Karpas-422 (cell line): ENCODE data around the gene ACSM5. TPM values are rescaled to one million over a fixed set of nuclear protein-coding genes. Genes with fewer than 3 reads are reported as not detected.
"Not testable (repeated sequence)": the region's sequence is repeated elsewhere in the genome, so short reads cannot be mapped to it uniquely, and the experiment has no call there.

Experiments
- DNase-seq: peaks from one replicate; pipeline ENCODE4 v3.0.0-alpha.2; 2015
- H2AFZ ChIP-seq: fragments of 200-600 bp; sonication (generic); 2 replicates; pipeline ENCODE4 v1.6.1; 2014; ENCODE audit warnings: antibody characterized with exemption, low read length, mixed read lengths
- H3K27ac ChIP-seq: fragments of 200-600 bp; sonication (generic); 2 replicates; pipeline ENCODE4 v1.5.1; 2014; ENCODE audit warnings: mild to moderate bottlenecking, low read length, moderate library complexity
- H3K27me3 ChIP-seq: fragments of 200-600 bp; sonication (generic); 2 replicates; pipeline ENCODE4 v1.6.1; 2014; ENCODE audit warnings: low read length, mixed read lengths
- H3K36me3 ChIP-seq: fragments of 200-600 bp; sonication (generic); 2 replicates; pipeline ENCODE4 v1.6.1; 2014; ENCODE audit warnings: low read length, mixed read lengths; ENCODE audit not compliant: insufficient read depth
- H3K4me1 ChIP-seq: fragments of 200-600 bp; sonication (generic); 2 replicates; pipeline ENCODE4 v1.6.1; 2014; ENCODE audit warnings: mild to moderate bottlenecking, low read length, mixed read lengths
- H3K4me2 ChIP-seq: fragments of 200-600 bp; sonication (generic); 2 replicates; pipeline ENCODE4 v1.6.1; 2014; ENCODE audit warnings: low read length, low read depth, mild to moderate bottlenecking; ENCODE audit not compliant: poor library complexity, severe bottlenecking
- H3K4me3 ChIP-seq: fragments of 200-600 bp; sonication (generic); 2 replicates; pipeline ENCODE4 v1.5.1; 2014; ENCODE audit warnings: mild to moderate bottlenecking, antibody characterized with exemption, low read length, mixed read lengths
- H3K79me2 ChIP-seq: fragments of 200-600 bp; sonication (generic); 2 replicates; pipeline ENCODE4 v1.6.1; 2014; ENCODE audit warnings: mild to moderate bottlenecking, low read length, mixed read lengths
- H3K9ac ChIP-seq: fragments of 200-600 bp; sonication (generic); 2 replicates; pipeline ENCODE4 v1.6.0; 2014; ENCODE audit warnings: low read length
- H3K9me2 ChIP-seq: fragments of 200-600 bp; sonication (generic), shearing (Covaris generic); replicated peaks from 2 replicates; pipeline ENCODE4 v1.6.0; 2014; ENCODE audit warnings: mild to moderate bottlenecking, low read length, moderate library complexity; ENCODE audit not compliant: insufficient read depth
- H3K9me3 ChIP-seq: fragments of 300-700, 200-600 bp; sonication (generic); 2 replicates; pipeline ENCODE4 v1.6.1; 2014; ENCODE audit warnings: low read length, mixed read lengths
- H4K20me1 ChIP-seq: fragments of 200-600 bp; sonication (generic); 2 replicates; pipeline ENCODE4 v1.6.1; 2014; ENCODE audit warnings: mild to moderate bottlenecking, antibody characterized with exemption, low read length, low read depth; ENCODE audit not compliant: insufficient read depth
- total RNA-seq: library from RNA; depleted of rRNA; stranded (reverse); fragments of >200 nt; shearing (Covaris generic); gene quantifications from 2 replicates; pipeline ENCODE4 v1.2.3, GENCODE V29; 2014; ENCODE audit warnings: low replicate concordance

The ACSM5 gene
- total RNA-seq, 1 experiment from 2014 or later = not detected

- not testable (repeated sequence) for H4K20me1 ChIP-seq, H3K27me3 ChIP-seq, H3K4me2 ChIP-seq, H3K9me3 ChIP-seq, H3K4me3 ChIP-seq, H2AFZ ChIP-seq, H3K9ac ChIP-seq, H3K36me3 ChIP-seq, H3K79me2 ChIP-seq, H3K27ac ChIP-seq, DNase-seq, H3K9me2 ChIP-seq, H3K4me1 ChIP-seq
Observed at GRCh38 chr16:20427401-20427797, 18.1 kb downstream of the ACSM5 start.

- H2AFZ ChIP-seq, H3K27ac ChIP-seq, H3K9ac ChIP-seq, H3K79me2 ChIP-seq, H3K36me3 ChIP-seq, H3K4me2 ChIP-seq, H3K4me3 ChIP-seq, H3K27me3 ChIP-seq, H3K9me2 ChIP-seq, DNase-seq, H3K4me1 ChIP-seq, H3K9me3 ChIP-seq, H4K20me1 ChIP-seq: not testable (repeated sequence)
Observed at GRCh38 chr16:20429499-20429898, 20.2 kb downstream of the ACSM5 start.

GRCh38 chr16:20430480-20430879 is 21.1 kb downstream of the ACSM5 start:
- not testable (repeated sequence) for H2AFZ ChIP-seq, H3K9ac ChIP-seq, H3K4me3 ChIP-seq, DNase-seq, H3K4me1 ChIP-seq, H3K27me3 ChIP-seq, H4K20me1 ChIP-seq, H3K27ac ChIP-seq, H3K79me2 ChIP-seq, H3K9me3 ChIP-seq, H3K9me2 ChIP-seq, H3K4me2 ChIP-seq, H3K36me3 ChIP-seq

- H2AFZ ChIP-seq = no peak overlapping the region
- no peak for DNase-seq
- no peaks in the 10 kb centered on the region for H3K9me3 ChIP-seq
- no peak overlapping the region for H3K27ac ChIP-seq
- no peaks in the 10 kb centered on the region for H3K79me2 ChIP-seq
- H3K9me2 ChIP-seq = no peaks in the 10 kb centered on the region
- no peak overlapping the region for H3K9ac ChIP-seq
- H4K20me1 ChIP-seq = no peaks in the 10 kb centered on the region
- no peaks in the 10 kb centered on the region for H3K27me3 ChIP-seq
- H3K4me3 ChIP-seq = no peak overlapping the region
- H3K4me1 ChIP-seq = no peaks in the 10 kb centered on the region
- no peak overlapping the region for H3K4me2 ChIP-seq
- H3K36me3 ChIP-seq = no peaks in the 10 kb centered on the region
Observed at GRCh38 chr16:20430948-20431347, 21.6 kb downstream of the ACSM5 start.

GRCh38 chr16:20438950-20439349 is 29.6 kb downstream of the ACSM5 start:
- H4K20me1 ChIP-seq, H3K79me2 ChIP-seq, H3K9ac ChIP-seq, H3K36me3 ChIP-seq, H2AFZ ChIP-seq, H3K27me3 ChIP-seq, H3K27ac ChIP-seq, H3K9me3 ChIP-seq, H3K4me1 ChIP-seq, H3K4me3 ChIP-seq, DNase-seq, H3K4me2 ChIP-seq, H3K9me2 ChIP-seq: not testable (repeated sequence)

- DNase-seq, H2AFZ ChIP-seq, H3K9me2 ChIP-seq, H4K20me1 ChIP-seq, H3K9ac ChIP-seq, H3K27ac ChIP-seq, H3K79me2 ChIP-seq, H3K9me3 ChIP-seq, H3K4me2 ChIP-seq, H3K27me3 ChIP-seq, H3K36me3 ChIP-seq, H3K4me1 ChIP-seq, H3K4me3 ChIP-seq: not testable (repeated sequence)
Observed at GRCh38 chr16:20439820-20440231, 30.5 kb downstream of the ACSM5 start.

- H3K27me3 ChIP-seq, H3K27ac ChIP-seq, DNase-seq, H3K79me2 ChIP-seq, H3K9me2 ChIP-seq, H3K4me1 ChIP-seq, H3K9ac ChIP-seq, H3K9me3 ChIP-seq, H4K20me1 ChIP-seq, H3K4me2 ChIP-seq, H3K36me3 ChIP-seq, H3K4me3 ChIP-seq, H2AFZ ChIP-seq: not testable (repeated sequence)
Observed at GRCh38 chr16:20440731-20441130, 31.4 kb downstream of the ACSM5 start.

- Histone ChIP-seq H3K27me3 (no peaks in the 10 kb centered on the region), H4K20me1 (no peaks in the 10 kb centered on the region), H3K9ac (no peak overlapping the region), H3K27ac (no peak overlapping the region), H3K9me2 (no peaks in the 10 kb centered on the region), H3K4me1 (no peaks in the 10 kb centered on the region), H3K4me3 (no peak overlapping the region), H2AFZ (no peak overlapping the region), H3K36me3 (no peaks in the 10 kb centered on the region), H3K9me3 (no peaks in the 10 kb centered on the region), H3K4me2 (no peak overlapping the region), H3K79me2 (no peaks in the 10 kb centered on the region)
- no peak for DNase-seq
Observed at GRCh38 chr16:20441191-20441590, 31.9 kb downstream of the ACSM5 start.

GRCh38 chr16:20441859-20442258 is 32.5 kb downstream of the ACSM5 start:
- not testable (repeated sequence) for H4K20me1 ChIP-seq, H3K4me1 ChIP-seq, H3K79me2 ChIP-seq, H2AFZ ChIP-seq, H3K4me2 ChIP-seq, H3K27me3 ChIP-seq, H3K9me2 ChIP-seq, H3K9me3 ChIP-seq, H3K27ac ChIP-seq, H3K4me3 ChIP-seq, H3K9ac ChIP-seq, DNase-seq, H3K36me3 ChIP-seq
